NCI-H510A (cell line): ENCODE data around the gene DIPK2A.

Experiments used
- DNase-seq: peaks from one replicate; lab custom pipeline; 2025; lab: John Stamatoyannopoulos, UW

The DIPK2A gene

GRCh38 chr3:143974271-143975238 lies 2.9 kb downstream of the DIPK2A start:
- no peak for DNase-seq

GRCh38 chr3:143975554-143976152 lies 4.0 kb downstream of the DIPK2A start:
- no peak for DNase-seq

DNA sequence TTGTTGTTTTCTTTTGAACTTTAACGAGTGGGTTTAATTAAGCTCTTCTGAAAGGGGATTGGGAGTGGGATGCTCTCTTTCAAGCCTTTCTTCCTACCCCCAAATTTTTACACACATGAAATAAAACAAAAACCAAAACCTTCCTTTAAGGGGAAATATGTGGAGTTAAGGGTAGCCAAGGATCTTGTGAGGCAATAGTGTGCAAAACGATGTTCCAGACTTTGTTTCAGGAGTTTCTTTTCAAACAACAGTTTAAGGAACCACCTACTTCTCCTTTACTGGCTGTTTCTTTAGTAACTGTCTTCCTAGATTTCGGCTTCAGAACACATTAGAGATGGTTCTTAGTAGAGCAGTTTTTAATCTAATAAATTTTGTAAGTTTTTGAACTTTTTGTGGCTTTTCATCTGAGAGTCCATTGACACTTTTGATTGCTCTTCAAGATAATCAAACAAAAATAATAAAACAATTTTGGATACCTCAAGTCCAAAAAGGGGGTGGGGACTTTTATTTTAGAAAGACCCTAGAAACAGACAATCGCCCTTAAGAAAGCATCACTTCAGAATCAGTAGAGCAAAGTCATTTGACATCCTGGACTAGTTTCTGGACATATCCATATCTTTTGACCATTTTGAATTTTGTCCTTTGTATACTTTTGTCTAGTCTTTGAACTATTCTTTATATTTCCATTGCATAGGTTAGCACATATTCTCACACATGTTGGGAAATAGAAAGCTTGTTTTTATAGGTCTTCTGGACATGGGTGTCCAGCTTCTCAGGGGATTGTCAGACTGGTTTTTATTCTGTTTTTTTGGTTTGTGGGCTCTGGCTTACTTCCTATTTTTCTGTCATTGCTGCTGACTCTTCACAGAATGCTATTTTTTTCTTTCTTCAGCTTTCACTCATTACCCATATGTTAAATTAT lies 6.0 kb downstream of the DIPK2A start:
- DNase-seq: no peak

DNA sequence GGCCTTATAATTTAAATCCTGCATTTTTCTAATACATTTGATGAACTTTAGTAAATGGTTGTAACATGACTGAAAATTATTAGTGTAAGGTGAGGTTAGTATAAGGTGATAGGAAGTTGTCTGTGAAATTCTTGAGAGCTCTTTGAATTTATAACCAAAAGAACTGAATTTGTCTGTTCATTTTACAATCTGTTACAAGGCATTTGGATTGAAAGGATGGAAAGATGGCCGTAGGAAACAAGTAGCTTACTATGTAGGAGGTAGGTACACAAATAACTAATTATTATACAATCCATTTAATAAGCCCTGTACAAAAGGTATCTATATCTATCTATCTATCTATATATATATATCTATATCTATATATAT lies 6.6 kb downstream of the DIPK2A start:
- DNase-seq: no peak

- no peak for DNase-seq
Measured at GRCh38 chr3:143979041-143979440, 7.4 kb downstream of the DIPK2A start.

- DNase-seq: no peak
Measured at GRCh38 chr3:143979813-143980212, 8.2 kb downstream of the DIPK2A start.

- no peak for DNase-seq
Measured at GRCh38 chr3:143988306-143988705, 16.7 kb downstream of the DIPK2A start.

GRCh38 chr3:143989461-143989860 lies 17.8 kb downstream of the DIPK2A start:
- no peak for DNase-seq

- no peak for DNase-seq
Measured at GRCh38 chr3:143991713-143992112, 20.1 kb downstream of the DIPK2A start.

GRCh38 chr3:143998266-143998665 lies 26.6 kb downstream of the DIPK2A start:
- DNase-seq: no peak

DNA sequence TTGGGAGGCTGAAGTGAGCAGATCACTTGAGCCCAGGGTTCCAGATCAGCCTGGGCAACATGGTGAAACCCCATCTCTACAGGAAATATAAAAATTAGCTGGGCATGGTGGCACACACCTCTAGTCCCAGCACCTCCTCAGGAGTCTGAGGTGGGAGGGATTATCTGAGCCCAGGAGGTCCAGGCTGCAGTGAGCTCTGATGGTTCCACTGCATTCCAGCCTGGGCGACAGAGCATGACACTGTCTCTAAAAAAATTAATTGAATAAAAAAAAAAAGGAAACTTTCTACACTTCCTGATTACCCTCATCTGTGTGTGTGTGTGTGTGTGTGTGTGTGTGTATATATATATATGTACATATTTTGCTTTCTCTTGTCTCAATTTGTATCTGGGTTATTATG lies 31.4 kb downstream of the DIPK2A start:
- no peak for DNase-seq

DNA sequence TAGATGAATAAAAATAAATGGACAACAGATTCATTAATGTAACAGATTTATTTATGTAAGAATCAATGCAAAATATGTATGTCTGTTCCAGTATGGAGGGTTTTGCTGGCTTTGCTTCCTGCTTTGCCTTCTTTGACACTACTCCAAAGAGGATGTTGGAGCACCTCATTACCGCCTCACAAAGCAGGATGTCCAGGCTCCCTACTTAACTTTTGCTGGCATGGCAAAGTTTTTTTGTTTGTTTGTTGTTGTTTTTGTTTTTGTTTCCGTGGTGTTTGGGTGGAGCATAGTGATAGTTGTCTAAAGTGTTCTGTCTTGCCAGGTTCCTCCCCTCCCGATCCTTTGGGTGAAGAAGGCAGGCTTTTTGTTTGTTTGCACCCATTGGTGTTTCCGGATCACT lies 38.7 kb downstream of the DIPK2A start:
- DNase-seq: no peak

DNA sequence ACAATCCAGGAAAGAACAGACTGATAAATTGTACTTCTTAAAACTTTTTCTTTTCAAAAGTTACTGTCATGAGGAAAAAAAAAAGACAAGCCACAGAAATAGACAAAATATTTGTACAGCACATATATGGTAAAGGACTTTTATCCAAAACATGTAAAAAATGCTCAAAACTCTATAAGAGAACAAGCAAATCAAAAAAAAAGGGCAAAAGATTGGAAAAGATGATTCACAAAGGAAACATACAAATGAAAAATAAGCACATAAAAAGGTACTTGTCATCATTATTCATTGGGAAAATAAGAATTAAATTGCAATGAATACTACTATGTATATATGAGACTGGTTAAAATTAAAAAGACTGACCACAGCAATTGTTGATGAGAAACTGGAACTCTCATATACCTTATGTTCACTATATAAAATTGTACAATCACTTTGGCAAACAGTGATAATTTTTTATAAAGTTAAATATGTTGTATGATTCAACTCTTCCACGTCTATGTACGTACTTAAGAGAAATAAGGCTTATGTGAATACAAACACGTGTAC lies 39.7 kb downstream of the DIPK2A start:
- no peak for DNase-seq

- no peak for DNase-seq
Measured at GRCh38 chr3:144015133-144015532, 43.5 kb downstream of the DIPK2A start.

GRCh38 chr3:144018776-144019175 lies 47.2 kb downstream of the DIPK2A start:
- DNase-seq: no peak
